Daoy (cell line): Measurements from ENCODE around the gene MAGI3. TPM values are rescaled to one million over a fixed set of nuclear protein-coding genes. Genes with fewer than 3 reads are reported as not detected.

Experiments used
- DNase-seq: peaks from one replicate; pipeline ENCODE4 v3.0.0-alpha.2; 2015; ENCODE audit warnings: low read depth
- total RNA-seq: library from RNA; depleted of rRNA; stranded (reverse); fragments of >200 nt; shearing (Covaris generic); gene quantifications from 2 replicates; pipeline ENCODE4 v1.2.3, GENCODE V29; 2014

Gene MAGI3
- total RNA-seq, 1 experiment from 2014 or later: 12.6 TPM

GRCh38 chr1:113653741-113654140 lies 263.4 kb downstream of the MAGI3 start:
- no peak for DNase-seq

- DNase-seq: no peak
These were observed 264.6 kb downstream of the MAGI3 start for GRCh38 chr1:113654883-113655282.

- DNase-seq: no peak
These were observed 266.8 kb downstream of the MAGI3 start for GRCh38 chr1:113657126-113657525.

GRCh38 chr1:113657556-113658063 lies 267.3 kb downstream of the MAGI3 start:
- DNase-seq: no peak

GRCh38 chr1:113659035-113659434 lies 268.7 kb downstream of the MAGI3 start:
- DNase-seq: no peak

GRCh38 chr1:113659556-113659955 lies 269.2 kb downstream of the MAGI3 start:
- no peak for DNase-seq

- DNase-seq: no peak
These were observed 269.8 kb downstream of the MAGI3 start for GRCh38 chr1:113660088-113660487.

- DNase-seq: no peak
These were observed 271.8 kb downstream of the MAGI3 start for GRCh38 chr1:113662101-113662500.

GRCh38 chr1:113663165-113663951 lies 273.0 kb downstream of the MAGI3 start:
- no peak for DNase-seq

GRCh38 chr1:113665071-113665470 lies 274.8 kb downstream of the MAGI3 start:
- no peak for DNase-seq

- DNase-seq: no peak
These were observed 275.8 kb downstream of the MAGI3 start for GRCh38 chr1:113666126-113666525.

- DNase-seq: no peak
These were observed 279.7 kb downstream of the MAGI3 start for GRCh38 chr1:113669988-113670387.

GRCh38 chr1:113670650-113671049 lies 280.3 kb downstream of the MAGI3 start:
- DNase-seq: no peak

GRCh38 chr1:113672491-113672890 lies 282.2 kb downstream of the MAGI3 start:
- no peak for DNase-seq

GRCh38 chr1:113674591-113674990 lies 284.3 kb downstream of the MAGI3 start:
- peak; percentile 12 for DNase-seq

- peak; percentile 16 for DNase-seq
These were observed 285.0 kb downstream of the MAGI3 start for GRCh38 chr1:113675302-113675701.

- DNase-seq: no peak
These were observed 286.2 kb downstream of the MAGI3 start for GRCh38 chr1:113676524-113676923.

- DNase-seq: peak; percentile 70
These were observed 287.2 kb downstream of the MAGI3 start for GRCh38 chr1:113677250-113678158.

- no peak for DNase-seq
These were observed 287.8 kb downstream of the MAGI3 start for GRCh38 chr1:113678159-113678469.

- DNase-seq: no peak
These were observed 291.5 kb downstream of the MAGI3 start for GRCh38 chr1:113681596-113682337.

- no peak for DNase-seq
These were observed 293.3 kb downstream of the MAGI3 start for GRCh38 chr1:113683384-113684152.
